HG03280 (cell line): Measurements from ENCODE around the gene AOC1.

Experiments used
- ATAC-seq: cut with Tn5 transposase; IDR thresholded peaks from one replicate; pipeline ENCODE4 v1.9.1; 2021; ENCODE audit warnings: mild to moderate bottlenecking, moderate library complexity; ENCODE audit not compliant: unreplicated experiment

Gene AOC1

GRCh38 chr7:150856303-150857275 is 4.3 kb downstream of the AOC1 start:
- no peak for ATAC-seq

GRCh38 chr7:150857276-150858055 is 5.1 kb downstream of the AOC1 start:
- ATAC-seq: no peak

GRCh38 chr7:150858236-150859197 is 6.2 kb downstream of the AOC1 start:
- no peak for ATAC-seq

- no peak for ATAC-seq
Observed at GRCh38 chr7:150860291-150860977, 8.1 kb downstream of the AOC1 start.

GRCh38 chr7:150860978-150861295 is 8.6 kb downstream of the AOC1 start:
- ATAC-seq: no peak

- ATAC-seq: no peak
Observed at GRCh38 chr7:150862356-150862755, 10.0 kb downstream of the AOC1 start.

- no peak for ATAC-seq
Observed at GRCh38 chr7:150863946-150864345, 11.6 kb downstream of the AOC1 start.

GRCh38 chr7:150866932-150867564 is 14.7 kb downstream of the AOC1 start:
- ATAC-seq: no peak

GRCh38 chr7:150867605-150868004 is 15.3 kb downstream of the AOC1 start:
- no peak for ATAC-seq

- ATAC-seq: no peak
Observed at GRCh38 chr7:150869467-150869866, 17.1 kb downstream of the AOC1 start.

- no peak for ATAC-seq
Observed at GRCh38 chr7:150871601-150872000, 19.3 kb downstream of the AOC1 start.

- ATAC-seq: no peak
Observed at GRCh38 chr7:150874401-150875198, 22.3 kb downstream of the AOC1 start.

- ATAC-seq: no peak
Observed at GRCh38 chr7:150875791-150876190, 23.5 kb downstream of the AOC1 start.

- ATAC-seq: no peak
Observed at GRCh38 chr7:150876817-150877526, 24.7 kb downstream of the AOC1 start.

- no peak for ATAC-seq
Observed at GRCh38 chr7:150877536-150877935, 25.2 kb downstream of the AOC1 start.

GRCh38 chr7:150879345-150879744 is 27.0 kb downstream of the AOC1 start:
- no peak for ATAC-seq

- ATAC-seq: no peak
Observed at GRCh38 chr7:150881189-150881588, 28.9 kb downstream of the AOC1 start.

GRCh38 chr7:150890853-150891584 is 38.7 kb downstream of the AOC1 start:
- ATAC-seq: no peak
